HG02884 (cell line): ENCODE data around the gene BCL2.

Source experiments
- ATAC-seq: cut with Tn5 transposase; IDR thresholded peaks from one replicate; pipeline ENCODE4 v1.9.1; 2021; ENCODE audit warnings: mild to moderate bottlenecking, moderate library complexity; ENCODE audit not compliant: unreplicated experiment

The BCL2 gene

GRCh38 chr18:63148449-63149301 lies 170.9 kb downstream of the BCL2 start:
- ATAC-seq, result no peak

GRCh38 chr18:63147973-63148372 lies 171.6 kb downstream of the BCL2 start:
- ATAC-seq, result no peak

- no peak for ATAC-seq
These were observed 172.7 kb downstream of the BCL2 start for GRCh38 chr18:63146828-63147409.

GRCh38 chr18:63145851-63146555 lies 173.6 kb downstream of the BCL2 start:
- ATAC-seq, result no peak

- ATAC-seq, result no peak
These were observed 174.3 kb downstream of the BCL2 start for GRCh38 chr18:63145166-63145850.

GRCh38 chr18:63144748-63145147 lies 174.8 kb downstream of the BCL2 start:
- ATAC-seq, result no peak

GRCh38 chr18:63143330-63143771 lies 176.2 kb downstream of the BCL2 start:
- no peak for ATAC-seq

GRCh38 chr18:63142594-63143225 lies 176.9 kb downstream of the BCL2 start:
- no peak for ATAC-seq

GRCh38 chr18:63141778-63142176 lies 177.8 kb downstream of the BCL2 start:
- peak; percentile 46 for ATAC-seq

GRCh38 chr18:63140997-63141777 lies 178.4 kb downstream of the BCL2 start:
- no peak for ATAC-seq

- no peak for ATAC-seq
These were observed 179.5 kb downstream of the BCL2 start for GRCh38 chr18:63140038-63140450.

- ATAC-seq, result peak; percentile 47
These were observed 180.9 kb downstream of the BCL2 start for GRCh38 chr18:63138436-63139340.

- no peak for ATAC-seq
These were observed 181.6 kb downstream of the BCL2 start for GRCh38 chr18:63137999-63138435.

- ATAC-seq, result no peak
These were observed 184.5 kb downstream of the BCL2 start for GRCh38 chr18:63135101-63135500.

- ATAC-seq, result no peak
These were observed 186.8 kb downstream of the BCL2 start for GRCh38 chr18:63132819-63133200.

GRCh38 chr18:63131959-63132818 lies 187.4 kb downstream of the BCL2 start:
- no peak for ATAC-seq

GRCh38 chr18:63131106-63131958 lies 188.2 kb downstream of the BCL2 start:
- no peak for ATAC-seq
